Brain microvascular endothelial cell (primary cell): ENCODE measurements around the gene ELL2.
A peak's percentile ranks its signal among the peaks of the same experiment; 100 is the strongest.

ENCODE experiments used
- DNase-seq: peaks from one replicate; pipeline ENCODE4 v3.0.0-alpha.2; 2020
- H3K27ac ChIP-seq: fragments of 250-450 bp; sonication (Bioruptor Pico); 2 replicates; pipeline ENCODE4 v1.5.1; 2020; ENCODE audit warnings: mild to moderate bottlenecking, moderate library complexity
- H3K27me3 ChIP-seq: fragments of 250-450 bp; sonication (Bioruptor Pico); replicated peaks from 2 replicates; pipeline ENCODE4 v1.5.1; 2020; ENCODE audit warnings: mild to moderate bottlenecking
- H3K36me3 ChIP-seq: fragments of 250-450 bp; sonication (Bioruptor Pico); replicated peaks from 2 replicates; pipeline ENCODE4 v1.5.1; 2020; ENCODE audit warnings: mild to moderate bottlenecking
- H3K4me3 ChIP-seq: 2 replicates; pipeline ENCODE4 v1.5.1; 2011; ENCODE audit warnings: low read depth, mild to moderate bottlenecking, control low read depth, low read length, moderate library complexity
- in situ Hi-C: cut with HindIII; loops from 2 replicates; pipeline ENCODE4 v1.10.0; 2017; ENCODE audit warnings: low sequenced_read_pairs, low pct_ligation_motif_present
- TF ChIP-seq, protein P1 (sequence below): IDR thresholded peaks from 2 replicates; pipeline ENCODE4 v1.5.1; 2011; ENCODE audit warnings: low read depth, mild to moderate bottlenecking, moderate library complexity, low read length, control low read depth, inconsistent platforms; ENCODE audit errors: missing control alignments

ELL2 gene

DNA sequence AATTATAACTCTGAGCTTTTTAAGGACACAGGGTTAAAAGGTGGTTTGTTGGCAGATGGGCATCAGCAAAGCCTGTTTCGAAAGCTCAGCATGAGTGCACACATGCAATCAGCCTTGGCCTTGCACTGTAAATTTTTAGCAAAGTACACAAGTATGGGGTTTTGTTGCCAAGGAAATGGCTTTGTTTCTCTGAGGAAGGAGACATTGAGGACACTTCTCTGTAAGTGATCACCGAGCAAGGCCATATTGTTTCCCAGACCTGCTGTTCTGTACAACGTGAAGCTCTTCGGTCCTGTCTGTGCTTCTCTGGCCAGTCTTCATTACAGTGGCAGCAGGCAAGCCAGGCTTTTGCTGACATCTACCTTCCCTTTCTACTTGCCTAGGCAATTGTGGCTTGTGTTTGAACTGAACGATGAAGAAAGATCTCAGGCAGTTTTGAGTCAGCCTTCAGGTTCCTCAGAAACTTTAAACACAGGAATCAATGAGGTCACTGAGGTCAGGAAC is 111.2 kb downstream of the ELL2 start:
- no peaks in the 10 kb centered on the region for H3K36me3 ChIP-seq
- DNase-seq, result no peak
- no peak overlapping the region for H3K27ac ChIP-seq
- H3K27me3 ChIP-seq, result no peaks in the 10 kb centered on the region
- in situ Hi-C loops, result no loop called here
- H3K4me3 ChIP-seq, result no peak overlapping the region
- TF ChIP-seq, protein P1, sequence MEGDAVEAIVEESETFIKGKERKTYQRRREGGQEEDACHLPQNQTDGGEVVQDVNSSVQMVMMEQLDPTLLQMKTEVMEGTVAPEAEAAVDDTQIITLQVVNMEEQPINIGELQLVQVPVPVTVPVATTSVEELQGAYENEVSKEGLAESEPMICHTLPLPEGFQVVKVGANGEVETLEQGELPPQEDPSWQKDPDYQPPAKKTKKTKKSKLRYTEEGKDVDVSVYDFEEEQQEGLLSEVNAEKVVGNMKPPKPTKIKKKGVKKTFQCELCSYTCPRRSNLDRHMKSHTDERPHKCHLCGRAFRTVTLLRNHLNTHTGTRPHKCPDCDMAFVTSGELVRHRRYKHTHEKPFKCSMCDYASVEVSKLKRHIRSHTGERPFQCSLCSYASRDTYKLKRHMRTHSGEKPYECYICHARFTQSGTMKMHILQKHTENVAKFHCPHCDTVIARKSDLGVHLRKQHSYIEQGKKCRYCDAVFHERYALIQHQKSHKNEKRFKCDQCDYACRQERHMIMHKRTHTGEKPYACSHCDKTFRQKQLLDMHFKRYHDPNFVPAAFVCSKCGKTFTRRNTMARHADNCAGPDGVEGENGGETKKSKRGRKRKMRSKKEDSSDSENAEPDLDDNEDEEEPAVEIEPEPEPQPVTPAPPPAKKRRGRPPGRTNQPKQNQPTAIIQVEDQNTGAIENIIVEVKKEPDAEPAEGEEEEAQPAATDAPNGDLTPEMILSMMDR, result no peak

DNA sequence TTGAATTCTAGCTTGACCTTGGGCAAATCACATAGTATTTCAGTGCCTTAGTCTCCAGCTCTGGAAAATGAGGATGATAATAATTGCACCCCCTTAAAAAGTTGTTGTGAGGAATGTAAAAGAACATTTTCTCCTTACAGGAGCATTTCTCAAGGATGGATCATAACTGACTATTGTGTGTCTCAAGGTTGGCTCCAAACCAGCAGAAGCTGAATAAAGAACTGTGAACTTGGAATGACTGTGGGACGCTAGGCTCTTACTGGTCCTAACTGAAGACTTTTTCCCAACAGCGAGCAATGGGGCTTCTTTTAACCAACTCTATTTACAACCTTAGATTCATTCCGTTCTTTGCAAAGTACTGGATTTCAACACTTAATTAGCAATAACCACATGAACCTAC is 113.0 kb downstream of the ELL2 start:
- H3K27me3 ChIP-seq, result no peaks in the 10 kb centered on the region
- no peak for DNase-seq
- H3K27ac ChIP-seq, result no peak overlapping the region
- in situ Hi-C loops, result loop anchor here (25.0 kb wide), 1 partner anchor 186 kb away; no protein-coding TSS in a partner anchor
- no peaks in the 10 kb centered on the region for H3K36me3 ChIP-seq
- TF ChIP-seq, protein P1, result no peak
- H3K4me3 ChIP-seq, result no peak overlapping the region

DNA sequence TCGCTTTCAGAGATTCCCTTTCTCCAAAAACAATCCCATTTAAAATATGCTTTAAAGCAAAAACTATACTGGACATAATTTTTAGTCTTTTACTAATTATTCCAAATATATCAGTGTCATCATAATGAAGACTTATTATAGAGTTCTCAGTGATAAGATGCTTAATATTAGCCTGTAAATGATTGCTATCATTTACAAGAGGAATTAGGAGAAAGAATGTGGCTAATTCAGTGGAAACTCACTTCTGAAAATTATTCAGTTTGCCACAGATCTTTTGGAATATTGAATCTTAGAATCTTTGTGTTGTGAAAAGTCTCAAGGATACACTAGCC is 114.4 kb downstream of the ELL2 start:
- Histone ChIP-seq H3K36me3 (no peaks in the 10 kb centered on the region), H3K27ac (no peak overlapping the region), H3K27me3 (no peaks in the 10 kb centered on the region), H3K4me3 (no peak overlapping the region)
- TF ChIP-seq, protein P1, result no peak
- DNase-seq, result no peak
- in situ Hi-C loops, result loop anchor here (25.0 kb wide), 1 partner anchor 185 kb away; no protein-coding TSS in a partner anchor

DNA sequence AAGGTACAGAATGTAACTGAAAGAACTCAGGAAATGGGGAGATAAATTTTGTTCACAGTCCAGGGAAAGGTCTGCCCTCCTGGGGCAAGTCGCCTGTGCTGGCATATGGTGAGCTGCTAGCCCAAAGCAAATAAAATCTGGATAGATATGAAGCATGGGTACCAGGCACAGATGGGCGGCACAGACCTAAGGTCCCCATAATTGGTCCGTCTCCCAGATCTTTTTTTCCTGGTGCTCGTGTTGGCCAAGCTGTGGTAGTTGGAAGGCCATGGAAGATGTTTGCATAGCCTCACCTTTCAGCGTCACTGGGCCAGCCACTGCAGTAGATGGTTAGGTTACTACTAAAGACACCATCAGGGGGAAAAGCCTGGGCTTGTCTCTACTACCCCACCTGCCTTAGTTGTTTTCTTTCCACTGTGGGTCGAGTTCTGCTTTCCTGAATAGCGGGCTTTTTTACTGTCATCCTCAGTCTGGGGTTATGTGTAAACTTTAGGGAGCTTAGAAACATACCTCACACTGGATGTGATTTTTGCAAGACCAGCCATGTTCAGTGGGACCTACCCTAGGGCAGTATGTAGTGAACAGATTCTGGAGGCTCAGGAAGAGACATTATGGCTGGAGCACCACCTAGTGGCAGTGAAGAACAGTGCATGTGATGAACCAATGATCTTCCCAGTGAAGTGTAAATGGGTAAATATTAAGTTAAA is 114.9 kb downstream of the ELL2 start:
- no peak overlapping the region for H3K27ac ChIP-seq
- TF ChIP-seq, protein P1, result peak; percentile 91

DNA sequence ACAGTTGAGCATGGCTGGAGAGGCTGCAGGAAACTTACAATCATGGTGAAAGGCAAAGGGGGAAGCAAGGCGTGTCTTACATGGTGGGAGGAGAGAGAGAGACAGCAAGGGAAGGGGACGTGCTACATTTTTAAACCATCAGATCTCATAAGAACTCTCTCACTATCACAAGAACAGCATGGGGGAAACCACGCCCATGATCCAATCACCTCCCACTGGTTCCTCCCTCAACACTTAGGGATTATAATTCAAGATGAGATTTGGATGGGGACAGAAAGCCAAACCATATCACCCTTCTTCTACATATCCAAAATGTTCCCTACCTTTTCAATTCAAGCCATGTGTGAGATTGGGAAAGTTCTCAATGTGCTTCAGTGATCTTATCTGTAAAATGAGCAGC is 116.3 kb downstream of the ELL2 start:
- TF ChIP-seq, protein P1, result no peak
- in situ Hi-C loops, result loop anchor here (25.0 kb wide), 1 partner anchor 183 kb away; no protein-coding TSS in a partner anchor

More for the DNA sequence above, 114.9 kb downstream of the ELL2 start:
- H3K36me3 ChIP-seq, result no peaks in the 10 kb centered on the region
- peak; percentile 70 for DNase-seq
- in situ Hi-C loops, result loop anchor here (25.0 kb wide), 1 partner anchor 184 kb away; no protein-coding TSS in a partner anchor
- no peaks in the 10 kb centered on the region for H3K27me3 ChIP-seq
- H3K4me3 ChIP-seq, result no peak overlapping the region

More for the DNA sequence above, 116.3 kb downstream of the ELL2 start:
- H3K27ac ChIP-seq, result no peak overlapping the region
- H3K27me3 ChIP-seq, result no peaks in the 10 kb centered on the region
- no peak overlapping the region for H3K4me3 ChIP-seq
- no peak for DNase-seq
- H3K36me3 ChIP-seq, result no peaks in the 10 kb centered on the region
